Stimulated activated CD4-positive, alpha-beta T cell treated with anti-CD3 and anti-CD28 coated beads, TNF-alpha, amount 100 ng/mL, for 24 hours (primary cell): Measurements from ENCODE around the gene GPR31.
A peak's percentile ranks its signal among the peaks of the same experiment; 100 is the strongest.

Experiments used
- DNase-seq, 3 experiments: peaks; one replicate each; pipeline ENCODE4 v3.0.0-alpha.2; 2020; ENCODE audit warnings: low read depth in 3 of 3

The GPR31 gene

DNA sequence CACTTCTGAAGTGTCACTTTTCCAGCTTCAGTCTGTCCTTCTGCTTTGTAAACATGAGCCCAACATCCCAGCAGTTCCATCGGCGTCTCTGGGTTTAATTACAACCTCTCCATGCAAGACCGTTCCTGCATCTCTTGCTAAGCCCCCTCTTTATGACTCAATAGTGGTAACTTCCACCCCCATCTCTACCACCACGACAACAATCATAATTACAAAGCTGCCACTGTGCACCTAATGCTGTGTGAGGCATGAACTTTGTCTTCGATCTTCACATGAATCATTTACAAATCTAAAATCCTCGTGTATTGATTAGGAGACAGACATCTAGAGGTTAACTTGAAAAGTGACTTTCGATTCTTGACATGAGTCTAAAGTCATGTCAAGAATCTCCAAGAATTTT, 39.8 kb downstream of the GPR31 start:
- no peak for DNase-seq

DNA sequence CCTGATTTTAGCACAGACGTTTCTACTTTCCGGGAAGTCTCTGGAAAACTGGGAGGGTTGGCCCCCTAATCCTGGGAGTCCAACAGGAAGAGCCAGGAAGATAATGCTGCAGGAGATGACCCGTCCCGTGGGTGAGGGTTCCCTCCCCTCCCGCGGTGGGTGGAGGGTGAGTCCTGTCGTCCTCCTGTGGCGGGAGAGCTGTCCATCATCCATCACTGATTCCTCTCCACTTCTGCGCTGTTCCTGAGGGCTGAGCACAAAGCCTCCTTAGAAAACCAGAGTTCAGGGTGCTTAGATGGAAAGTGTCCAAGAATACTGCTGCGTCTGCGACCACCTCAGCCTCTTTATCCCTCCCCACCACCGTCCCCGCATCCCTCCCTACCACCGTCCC, 40.9 kb downstream of the GPR31 start:
- DNase-seq, result no peak

DNA sequence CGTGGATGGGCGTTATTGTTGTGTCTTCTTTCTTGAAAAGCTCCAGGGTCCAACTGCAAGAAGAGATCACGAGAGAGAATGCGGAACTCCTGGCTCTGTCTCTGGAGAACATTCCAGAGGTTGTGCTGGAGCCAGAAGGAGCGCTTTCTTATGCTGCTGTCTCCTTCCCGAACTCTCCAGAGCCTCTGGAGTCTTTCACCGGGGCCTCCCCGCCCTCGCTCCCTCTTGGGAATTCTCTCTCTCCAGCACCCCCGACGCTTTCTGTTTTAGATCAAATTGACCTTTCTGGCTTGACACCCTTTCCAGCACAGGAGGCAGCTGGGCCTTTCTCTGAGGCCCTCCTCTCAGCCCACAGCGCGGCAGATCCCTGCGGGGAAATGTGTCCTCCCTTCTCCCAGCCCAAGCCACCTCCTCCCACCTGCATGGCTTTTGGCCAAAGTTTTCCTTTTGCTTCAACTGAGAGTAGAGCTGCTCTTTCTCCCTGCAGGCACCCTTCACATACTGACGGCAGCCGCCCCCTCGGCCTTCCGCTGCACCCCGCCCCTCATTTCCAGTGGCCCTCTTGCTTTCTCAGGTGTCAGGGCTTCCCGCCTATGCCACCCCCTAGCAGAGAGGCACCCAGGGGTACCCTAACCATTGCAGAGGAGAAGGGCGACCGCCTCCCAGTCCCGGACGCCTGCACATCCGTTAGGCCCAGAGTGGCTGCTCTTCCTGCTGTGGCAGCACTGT, 41.5 kb downstream of the GPR31 start:
- DNase-seq, result no peak

DNA sequence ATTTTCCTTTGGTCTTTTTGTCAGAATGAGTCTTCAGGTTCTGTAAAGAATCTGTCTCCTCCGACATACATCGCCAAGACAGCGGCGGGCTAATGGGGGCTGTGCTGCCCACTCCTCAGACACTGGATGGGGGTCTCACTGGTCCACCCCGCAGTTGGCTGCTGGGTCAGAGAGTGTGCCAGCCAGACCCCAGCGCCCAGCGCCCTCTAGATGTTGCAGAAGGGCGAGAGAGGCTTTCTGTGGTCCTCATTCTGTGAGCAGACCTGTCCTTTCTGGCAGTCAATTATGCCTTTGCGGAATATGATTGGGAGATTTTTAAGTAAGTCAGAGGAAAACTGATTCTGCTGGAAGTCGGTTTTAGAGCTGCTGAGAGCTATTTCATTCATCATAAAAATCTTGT, 42.7 kb downstream of the GPR31 start:
- DNase-seq, result no peak

DNA sequence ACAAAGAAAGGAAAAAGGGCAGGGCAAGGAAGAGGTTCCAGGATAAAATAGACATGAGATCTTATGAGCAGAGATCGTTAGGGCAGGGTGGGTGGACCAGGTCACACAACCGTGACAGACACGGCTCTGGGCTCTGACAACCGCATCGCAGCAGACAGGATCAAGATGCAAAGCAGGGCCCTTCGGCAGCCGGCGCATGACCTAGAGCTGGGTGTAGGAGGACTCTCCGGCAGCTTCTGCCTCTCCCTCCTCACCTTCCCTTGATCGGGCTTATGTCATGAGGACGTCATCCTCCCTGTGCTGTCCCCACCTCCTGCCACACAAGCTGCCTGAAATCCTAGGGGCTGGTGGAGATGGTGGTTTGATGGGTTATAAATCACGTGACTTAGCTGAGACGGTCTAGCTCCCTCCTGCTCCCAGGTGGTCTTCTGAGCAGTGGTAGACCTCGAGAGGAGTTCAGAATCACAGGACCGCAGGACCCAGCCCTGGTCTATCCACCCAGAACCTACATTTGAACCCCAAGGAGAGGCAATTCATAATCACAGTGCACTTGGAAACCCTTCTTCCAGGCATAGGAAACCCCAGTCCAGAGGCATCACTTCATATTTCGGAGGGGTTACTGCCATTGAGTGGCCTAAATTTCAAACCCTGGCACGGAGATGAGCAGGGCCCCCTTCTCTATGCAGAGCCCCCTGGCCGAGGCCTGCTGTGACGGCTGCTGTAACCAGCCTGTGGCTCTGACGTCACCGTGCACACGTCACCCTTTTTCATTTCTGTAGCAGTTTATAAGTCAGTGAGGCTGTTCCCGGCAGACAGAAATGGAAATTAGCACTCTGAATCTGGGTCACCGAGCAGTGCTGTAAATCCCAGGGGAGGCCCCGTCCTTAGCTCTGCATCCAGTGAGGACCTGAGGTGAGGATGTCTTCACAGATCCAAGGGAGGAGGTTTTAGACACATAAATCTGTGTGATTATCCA, 43.6 kb downstream of the GPR31 start:
- DNase-seq, result peak in 1 of 3 experiments; percentile 47

DNA sequence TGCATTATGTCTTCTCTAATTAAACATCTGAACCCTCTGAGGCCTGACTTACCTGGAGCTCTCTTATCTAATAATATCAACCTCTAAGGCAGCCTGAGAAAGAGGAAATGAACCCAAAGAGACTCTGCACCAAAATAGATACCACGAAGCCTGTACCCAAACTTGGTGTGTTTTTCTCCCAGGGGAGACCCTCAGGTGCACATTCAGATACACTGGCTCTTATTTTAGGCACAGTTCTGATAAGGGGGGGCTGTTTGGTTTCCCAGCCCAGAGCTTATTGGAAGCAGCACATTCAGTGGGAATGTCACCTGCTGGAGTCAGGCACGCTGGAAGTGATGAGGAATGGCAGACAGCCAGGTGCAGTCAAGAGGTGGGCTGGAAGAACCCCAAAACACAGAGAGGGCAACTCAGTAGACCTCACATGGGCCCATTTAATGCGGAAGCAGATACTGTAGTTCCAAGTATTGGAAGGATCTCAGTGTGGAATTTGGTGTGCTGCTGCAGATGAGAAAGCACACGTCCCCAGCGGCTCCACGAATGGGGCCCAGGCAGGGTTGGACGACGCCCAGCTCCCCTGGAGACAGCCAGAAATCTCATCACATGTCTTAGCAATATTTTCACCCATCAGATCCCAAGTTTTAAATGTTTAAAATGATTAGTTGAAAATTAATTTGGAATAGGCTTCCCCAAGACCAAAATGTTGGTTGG, 44.6 kb downstream of the GPR31 start:
- no peak for DNase-seq

DNA sequence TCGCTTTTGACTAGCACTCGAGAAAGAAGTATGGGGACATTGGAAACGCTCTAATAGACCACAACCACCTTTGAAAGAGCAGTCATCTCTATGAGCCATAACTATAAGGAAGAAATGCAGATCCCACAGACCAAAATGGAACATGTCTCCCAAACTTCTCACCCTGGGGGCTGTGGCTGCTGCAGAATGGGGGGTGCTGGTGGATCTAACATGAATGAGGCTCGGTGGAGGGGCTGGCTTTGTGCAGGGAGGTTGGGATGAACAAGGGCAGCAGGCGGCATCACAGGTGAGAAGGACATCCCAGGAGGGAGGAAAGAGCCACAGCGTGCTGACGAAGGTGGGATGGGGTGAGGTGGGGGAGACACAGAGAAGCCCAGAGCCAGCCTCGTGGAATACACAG, 45.4 kb downstream of the GPR31 start:
- DNase-seq, result no peak

DNA sequence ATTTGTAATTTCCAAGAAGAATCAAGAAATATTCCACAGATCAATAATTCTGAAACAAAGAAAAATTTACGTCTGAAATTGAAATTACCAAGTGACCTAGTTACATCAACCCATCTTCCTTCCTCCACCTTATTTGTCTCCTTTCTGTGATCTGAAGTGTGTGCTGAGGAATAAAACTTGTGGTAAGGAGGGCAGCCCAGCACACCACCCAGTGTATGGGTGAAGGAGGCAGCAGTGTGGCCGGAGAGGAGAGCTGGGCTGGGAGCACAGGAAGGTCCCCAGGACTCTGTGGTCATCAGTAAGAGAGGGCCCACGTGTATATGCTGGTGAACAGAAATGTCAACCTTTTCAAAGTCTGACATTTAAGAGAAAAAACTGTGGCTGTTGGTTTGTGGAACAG, 46.2 kb downstream of the GPR31 start:
- DNase-seq, result no peak

DNA sequence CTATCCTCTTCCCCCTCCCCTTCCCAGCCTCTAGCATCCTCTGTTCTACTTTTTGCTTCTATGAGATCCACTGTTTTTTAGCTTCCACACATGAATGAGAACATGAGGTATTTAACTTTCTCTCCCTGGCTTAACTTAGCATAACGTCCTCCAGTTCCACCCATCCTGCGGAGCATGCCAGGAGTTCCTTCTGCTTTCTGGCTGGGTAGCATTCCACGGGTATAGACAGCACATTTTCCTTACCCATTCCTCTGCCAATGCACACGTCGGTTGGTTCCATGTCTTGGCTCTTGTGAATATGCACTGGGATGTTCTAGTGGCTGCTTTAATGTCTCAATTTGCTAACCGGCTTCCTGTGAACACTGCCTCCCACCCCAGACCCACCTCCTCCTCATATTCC, 48.1 kb downstream of the GPR31 start:
- no peak for DNase-seq

DNA sequence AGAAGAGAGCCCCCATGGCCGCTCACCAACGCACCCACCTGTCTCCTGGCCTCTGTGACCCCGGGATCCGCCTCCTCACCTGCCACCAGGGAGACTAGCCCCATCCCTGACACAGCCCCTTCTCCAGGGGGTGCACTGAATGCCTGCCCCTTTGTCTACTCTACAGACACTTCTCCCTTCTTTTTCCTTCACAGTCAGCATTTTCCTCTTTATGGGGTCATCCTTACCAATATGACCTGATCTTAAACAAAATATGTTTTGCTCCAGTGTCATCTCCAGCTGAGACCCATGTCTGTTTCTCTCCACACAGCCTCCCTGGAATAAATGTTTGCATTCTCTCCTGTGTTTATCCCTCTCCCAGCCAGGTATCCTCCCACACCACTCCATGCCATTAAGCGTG, 49.5 kb downstream of the GPR31 start:
- DNase-seq, result no peak

DNA sequence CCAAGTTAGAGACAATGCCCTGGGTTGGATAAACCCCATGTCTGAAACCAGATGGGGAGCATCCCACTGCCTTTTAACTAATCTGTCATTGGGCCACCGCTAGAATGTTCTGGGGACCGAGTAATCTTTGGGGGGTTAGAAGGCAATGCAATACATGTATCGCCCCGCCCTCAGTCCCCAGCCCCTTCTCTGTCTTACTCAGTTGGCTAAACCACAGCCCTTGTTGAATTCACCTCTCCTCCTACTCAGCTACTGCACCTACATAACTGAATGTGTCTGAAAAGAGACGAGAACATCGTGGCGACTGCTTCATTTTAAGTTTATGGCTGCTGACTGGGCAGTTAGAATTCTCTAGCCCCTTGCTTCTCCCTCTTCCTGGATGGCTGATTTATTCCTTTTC, 50.0 kb downstream of the GPR31 start:
- DNase-seq, result no peak

DNA sequence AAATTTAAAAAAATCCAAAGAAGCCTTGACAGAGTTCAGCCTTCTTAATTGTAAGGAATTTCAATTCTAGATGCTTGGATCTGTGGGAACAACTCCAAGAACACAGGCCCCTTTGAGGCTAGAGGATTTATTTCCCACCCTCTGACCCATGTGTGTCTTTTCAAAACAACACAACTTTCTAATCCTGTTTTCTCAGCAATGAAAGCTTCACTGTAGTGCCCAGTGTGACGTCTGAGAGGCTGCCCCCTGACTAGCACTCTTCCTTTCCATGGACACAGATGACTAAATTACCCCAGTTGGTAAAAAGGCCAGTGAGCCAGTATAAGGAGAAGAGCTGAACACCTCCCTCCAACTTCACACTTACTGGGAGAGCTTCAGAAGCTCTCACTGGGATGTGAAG, 51.4 kb downstream of the GPR31 start:
- no peak for DNase-seq
